GM21619 (cell line): ENCODE results near the gene DRAP1.

ENCODE experiments used
- ATAC-seq: cut with Tn5 transposase; IDR thresholded peaks from one replicate; pipeline ENCODE4 v1.9.1; 2021; ENCODE audit not compliant: unreplicated experiment

Gene DRAP1

GRCh38 chr11:65958774-65959420, 39.7 kb downstream of the DRAP1 start:
- ATAC-seq = no peak

GRCh38 chr11:65960824-65961266, 41.6 kb downstream of the DRAP1 start:
- ATAC-seq = no peak

GRCh38 chr11:65961267-65962140, 42.3 kb downstream of the DRAP1 start, which contains the start of gene SART1:
Gene SART1 (plus strand): TSS chr11:65961734. CDS start chr11:65961781, 47 bp downstream.
- peak; percentile 81 for ATAC-seq

GRCh38 chr11:65962141-65962564, 42.9 kb downstream of the DRAP1 start:
- no peak for ATAC-seq

GRCh38 chr11:65964906-65965305, 45.7 kb downstream of the DRAP1 start:
- no peak for ATAC-seq

GRCh38 chr11:65965986-65966762, 46.9 kb downstream of the DRAP1 start:
- no peak for ATAC-seq

- ATAC-seq = no peak
Measured at GRCh38 chr11:65967329-65967934, 48.2 kb downstream of the DRAP1 start.

GRCh38 chr11:65968600-65969482, 49.6 kb downstream of the DRAP1 start:
- ATAC-seq = no peak
